ENCODE results near the gene CHRM1. TPM values are rescaled to one million over a fixed set of nuclear protein-coding genes. Genes with fewer than 3 reads are reported as not detected.

CHRM1 gene
- total RNA-seq, 1 experiment from 2014 or later, result 1.3 TPM

DNA sequence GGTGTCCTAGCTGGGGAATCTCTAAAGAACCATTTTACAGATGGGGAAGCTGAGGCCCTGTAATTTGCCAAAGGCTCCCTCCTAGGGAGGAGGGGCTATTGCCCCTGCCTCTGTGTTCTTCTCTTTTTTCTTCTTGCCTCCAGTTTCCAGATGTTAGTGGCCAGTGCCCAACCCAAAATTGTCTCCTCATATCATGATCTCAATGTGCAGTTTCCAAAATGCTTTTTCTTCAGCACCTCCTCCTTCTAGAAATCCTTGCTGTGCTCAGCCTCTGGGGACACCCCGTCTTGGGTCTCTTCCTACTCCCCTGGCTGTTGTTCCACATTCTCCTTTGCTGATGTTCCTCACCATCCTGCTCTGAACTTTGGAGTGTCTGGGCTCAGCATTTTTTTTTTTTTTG, 9.5 kb upstream of the CHRM1 start:
- Histone ChIP-seq H3K27me3 (no peaks in the 10 kb centered on the region), H3K4me3 (no peak overlapping the region), H3K9me3 (no peaks in the 10 kb centered on the region), H3K36me3 (no peaks in the 10 kb centered on the region)
- no peak for DNase-seq

DNA sequence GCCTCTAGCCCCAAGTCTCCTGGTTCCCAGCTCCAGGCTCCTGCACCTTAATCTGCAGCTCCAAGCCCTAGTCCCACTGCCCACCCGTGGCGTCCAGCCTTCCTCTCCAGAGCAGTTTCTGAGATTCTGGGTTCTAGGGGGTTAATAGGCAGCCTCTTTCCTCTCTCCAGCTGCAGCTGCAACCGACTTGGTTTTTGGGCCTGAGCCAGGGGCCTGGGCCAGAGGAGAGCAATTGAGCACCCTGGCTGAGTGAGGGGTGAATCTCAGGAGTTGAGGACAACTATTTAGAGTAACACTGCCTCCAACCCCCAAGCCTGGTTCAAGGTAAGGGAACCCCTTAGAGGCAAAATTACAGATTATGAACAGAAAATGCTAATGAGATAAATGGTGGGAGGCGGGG, 9.0 kb upstream of the CHRM1 start:
- Histone ChIP-seq H3K36me3 (no peaks in the 10 kb centered on the region), H3K4me3 (no peak overlapping the region), H3K27me3 (no peaks in the 10 kb centered on the region), H3K9me3 (no peaks in the 10 kb centered on the region)
- DNase-seq, result no peak

DNA sequence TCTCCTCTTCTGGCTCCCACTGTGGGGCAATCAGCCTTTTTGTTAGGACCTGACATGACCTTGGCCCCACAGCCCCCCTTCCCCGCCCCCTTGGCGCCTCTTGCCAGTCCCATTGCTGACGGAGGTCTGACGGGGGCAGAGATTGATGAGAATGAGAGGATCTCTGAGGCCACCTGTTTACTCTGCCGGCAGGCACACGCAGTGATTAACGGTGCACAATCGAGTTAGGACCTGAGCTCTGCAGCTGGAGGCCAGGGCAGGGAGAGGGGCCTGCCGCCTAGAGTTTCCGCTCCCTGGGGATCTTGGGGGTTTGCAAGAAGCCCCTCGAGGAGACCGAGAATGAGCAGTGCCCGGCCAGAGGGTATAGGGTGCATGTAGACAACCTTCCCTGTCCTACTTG, 6.8 kb upstream of the CHRM1 start:
- H3K4me3 ChIP-seq, result no peak overlapping the region
- H3K36me3 ChIP-seq, result no peaks in the 10 kb centered on the region
- H3K27me3 ChIP-seq, result no peaks in the 10 kb centered on the region

DNA sequence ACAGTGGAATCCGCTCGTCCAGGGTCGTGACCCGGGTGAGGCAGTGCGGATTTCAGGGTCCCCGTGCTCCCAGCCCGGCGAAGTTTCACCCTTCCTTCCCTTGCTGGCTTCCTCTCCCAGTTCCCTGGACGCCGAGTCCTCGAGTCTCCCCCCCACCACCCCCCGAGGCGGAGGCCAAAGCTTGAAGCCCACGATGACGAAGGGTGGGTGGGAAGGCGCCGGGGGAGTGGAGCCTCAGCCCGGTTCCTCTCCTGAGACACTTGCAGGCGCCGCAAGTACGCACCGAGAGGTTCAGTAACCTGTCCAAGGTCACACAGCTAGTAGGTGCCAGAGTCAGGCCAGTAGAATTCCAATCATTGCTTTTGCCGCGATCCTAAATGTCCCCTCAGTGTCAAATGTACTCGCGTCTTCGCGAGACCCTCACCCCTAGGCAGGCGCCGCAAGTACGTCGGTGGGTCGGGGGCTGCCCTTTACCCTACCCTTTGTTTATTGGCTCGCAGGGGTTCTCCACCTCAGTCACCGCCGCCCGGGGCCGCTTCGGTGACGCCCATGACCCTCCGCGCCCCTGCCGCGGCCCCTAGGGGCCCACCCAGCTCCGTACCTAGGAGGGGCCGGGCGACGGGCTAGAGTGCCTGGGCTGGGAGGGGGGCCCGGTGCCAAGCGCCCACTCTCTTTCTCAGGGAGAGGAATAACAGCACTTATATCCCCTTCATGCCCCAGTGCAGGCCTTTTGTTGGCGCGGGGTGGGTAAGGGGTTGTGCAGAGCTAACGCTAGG, 5.7 kb upstream of the CHRM1 start:
- no peaks in the 10 kb centered on the region for H3K36me3 ChIP-seq
- H3K4me3 ChIP-seq, result no peak overlapping the region
- no peaks in the 10 kb centered on the region for H3K27me3 ChIP-seq
- no peaks in the 10 kb centered on the region for H3K9me3 ChIP-seq
- DNase-seq, result no peak

More for the DNA sequence above, 6.8 kb upstream of the CHRM1 start:
- H3K9me3 ChIP-seq, result no peaks in the 10 kb centered on the region
- no peak for DNase-seq

DNA sequence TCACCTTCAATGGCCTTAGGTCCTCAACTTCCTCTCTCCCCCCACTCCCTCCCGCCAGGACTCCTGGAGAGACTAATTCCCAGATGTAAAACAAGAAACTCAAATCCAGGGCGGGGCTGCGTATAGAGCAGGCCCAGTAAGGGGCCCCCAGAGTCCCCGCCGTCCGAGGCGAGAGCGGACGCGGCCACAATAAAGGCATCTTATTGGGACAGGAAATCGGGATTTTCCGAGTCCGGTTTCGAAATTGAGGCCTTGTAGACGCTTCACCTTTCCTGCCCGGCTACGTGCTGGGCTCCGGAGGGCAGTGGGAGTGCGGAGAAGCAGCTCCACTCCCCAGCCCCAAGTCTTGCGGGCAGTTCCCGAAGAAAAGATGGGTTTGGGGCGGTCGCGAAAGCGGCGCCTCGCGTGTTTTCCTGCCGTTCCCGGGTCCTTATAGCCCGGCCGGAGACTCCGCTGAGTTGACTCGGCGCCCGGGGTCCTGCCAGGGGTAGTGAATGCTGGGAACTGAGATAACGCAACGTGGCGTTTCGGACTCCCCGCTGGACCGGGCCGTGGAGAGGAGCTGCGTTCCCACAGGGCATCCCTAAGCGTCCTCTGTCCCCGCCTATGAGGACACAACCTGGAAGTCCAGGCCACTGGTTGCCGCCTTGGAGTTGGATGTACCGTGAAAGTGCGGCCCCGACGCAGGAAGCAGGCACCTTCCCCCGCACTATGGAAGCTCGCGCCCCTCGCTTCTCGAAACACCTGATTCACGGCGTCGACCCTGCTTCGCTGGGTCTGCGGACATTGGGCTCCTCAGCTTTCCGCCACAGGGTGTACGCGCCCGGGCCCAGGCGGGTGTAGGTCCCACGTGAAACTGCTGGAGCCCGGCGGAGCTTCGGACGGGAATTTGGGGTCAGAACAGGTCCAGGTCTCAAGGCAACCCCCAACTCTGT, 4.8 kb upstream of the CHRM1 start:
- no peak for DNase-seq
- no peaks in the 10 kb centered on the region for H3K36me3 ChIP-seq
- no peaks in the 10 kb centered on the region for H3K9me3 ChIP-seq
- no peak overlapping the region for H3K4me3 ChIP-seq
- H3K27me3 ChIP-seq, result no peaks in the 10 kb centered on the region

DNA sequence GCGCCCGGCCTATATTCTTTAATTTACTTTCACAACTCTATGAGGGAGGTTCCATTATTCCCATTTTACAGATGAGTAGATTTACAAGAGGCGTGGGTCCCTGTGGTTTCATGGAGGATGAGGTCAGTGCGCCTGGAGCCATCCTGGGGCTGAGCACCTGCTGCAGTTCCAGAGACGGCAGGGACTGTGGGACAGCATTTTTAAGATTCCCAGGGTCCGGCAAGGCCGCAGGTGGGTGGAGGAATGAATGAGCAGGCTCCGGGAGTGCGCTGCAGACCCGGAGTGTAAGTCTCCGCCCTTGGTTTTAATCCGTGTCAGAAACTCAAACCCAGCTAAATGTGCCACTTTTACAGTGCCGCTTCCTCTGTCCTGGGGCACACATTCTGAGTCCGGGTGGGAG, 4.1 kb upstream of the CHRM1 start:
- Histone ChIP-seq H3K36me3 (no peaks in the 10 kb centered on the region), H3K27me3 (no peaks in the 10 kb centered on the region), H3K4me3 (no peak overlapping the region), H3K9me3 (no peaks in the 10 kb centered on the region)
- no peak for DNase-seq

DNA sequence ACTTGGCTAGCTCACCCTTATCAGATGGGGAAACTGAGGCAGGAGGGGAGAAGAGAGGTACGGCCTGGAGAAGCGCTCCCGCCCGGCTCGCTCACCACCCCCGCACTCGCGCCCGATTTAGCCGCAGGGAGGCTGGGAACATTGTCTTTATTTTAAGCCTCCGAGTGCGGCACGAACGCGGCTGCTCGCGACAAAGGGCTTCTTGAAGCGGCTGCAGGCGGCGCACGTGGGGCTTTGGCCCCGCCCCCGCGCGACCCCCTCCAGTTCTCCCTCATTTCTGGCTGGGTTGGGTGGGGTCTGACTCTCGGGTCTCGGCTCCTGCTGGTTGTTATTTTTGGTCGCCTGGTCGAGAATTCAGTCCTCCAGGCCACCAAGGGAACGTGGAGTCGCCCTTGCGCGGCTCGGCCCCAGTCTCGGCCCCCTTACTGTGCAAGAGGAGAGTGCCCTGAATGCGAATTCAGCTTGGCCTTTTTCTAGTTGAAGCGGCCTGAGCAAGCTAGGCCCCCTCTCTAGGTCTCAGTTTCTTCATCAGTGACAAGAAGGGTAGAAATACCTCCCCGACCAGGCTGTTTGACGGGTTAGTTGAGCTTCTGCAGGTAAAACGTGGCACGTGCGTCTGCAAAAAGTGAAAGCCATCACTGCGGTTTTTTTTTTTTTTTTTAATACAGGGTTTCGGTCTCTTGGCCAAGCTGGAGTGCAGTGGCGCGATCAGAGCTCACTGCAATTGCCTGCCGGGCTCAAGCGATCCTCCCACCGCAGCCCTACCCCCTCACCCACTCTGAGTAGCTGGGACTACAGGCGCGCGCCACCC, 2.6 kb upstream of the CHRM1 start:
- H3K27me3 ChIP-seq, result no peaks in the 10 kb centered on the region
- DNase-seq, result no peak
- H3K4me3 ChIP-seq, result no peak overlapping the region
- no peaks in the 10 kb centered on the region for H3K9me3 ChIP-seq
- H3K36me3 ChIP-seq, result no peaks in the 10 kb centered on the region

DNA sequence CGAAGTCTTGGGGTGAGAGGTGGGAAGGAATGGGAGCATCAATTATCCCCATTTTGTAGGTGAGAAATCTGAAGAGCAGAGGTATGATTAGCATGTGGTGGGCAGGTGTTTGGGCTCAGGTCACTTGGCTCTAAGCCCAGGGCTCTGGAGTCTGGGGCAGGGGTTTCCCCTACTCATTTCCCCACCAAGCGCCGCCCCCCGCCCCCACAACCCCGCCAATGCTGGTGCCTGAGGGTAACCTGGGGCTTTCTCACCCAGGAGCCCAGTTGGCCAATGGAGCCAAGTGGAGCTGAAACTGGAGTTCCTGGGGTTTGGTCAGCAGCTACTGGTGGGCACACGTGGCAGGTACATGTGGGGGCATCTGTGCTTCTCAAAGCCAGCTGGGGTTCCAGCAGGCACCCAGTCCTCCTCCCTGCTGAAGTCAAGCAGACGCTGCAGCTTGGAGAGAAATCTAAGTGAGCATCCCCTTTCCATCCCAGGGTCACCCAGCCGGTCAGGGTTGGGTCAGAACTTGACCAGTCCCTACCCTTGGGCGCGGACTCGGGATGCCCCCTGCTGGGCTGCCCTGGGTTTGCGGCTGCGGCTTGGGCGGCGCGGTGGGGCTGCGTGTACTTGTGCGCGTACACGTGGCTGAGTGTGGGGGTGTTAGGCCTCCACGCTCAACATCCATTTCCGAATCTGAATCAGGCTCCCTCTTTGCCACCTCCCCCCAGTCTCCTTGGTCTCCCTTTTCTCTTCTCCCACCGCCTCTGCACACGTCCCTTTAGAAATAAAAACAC, 1.7 kb upstream of the CHRM1 start:
- H3K36me3 ChIP-seq, result no peaks in the 10 kb centered on the region
- H3K4me3 ChIP-seq, result no peak overlapping the region
- peak; percentile 18 for DNase-seq
- no peaks in the 10 kb centered on the region for H3K9me3 ChIP-seq
- H3K27me3 ChIP-seq, result no peaks in the 10 kb centered on the region

DNA sequence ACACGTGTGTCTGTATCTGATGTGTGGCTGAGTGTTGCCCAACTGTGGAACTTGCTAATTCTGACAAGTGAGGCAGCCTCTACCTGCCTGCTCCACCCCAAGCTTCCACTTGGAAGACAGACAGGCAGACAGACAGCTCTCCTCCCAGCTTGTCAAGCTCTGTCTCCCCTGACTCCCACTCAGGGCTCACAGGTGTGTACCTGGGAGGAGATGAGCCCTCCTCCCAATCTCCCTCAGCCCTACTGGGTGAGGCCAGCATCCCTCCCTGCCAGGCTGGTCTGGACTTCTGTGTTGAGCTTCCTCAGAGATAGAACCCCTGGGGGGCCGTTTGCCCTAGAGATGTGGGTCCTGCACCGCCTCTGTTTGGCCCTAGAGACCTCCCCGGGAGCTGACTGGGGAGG, 1.0 kb upstream of the CHRM1 start:
- Histone ChIP-seq H3K36me3 (no peaks in the 10 kb centered on the region), H3K4me3 (no peak overlapping the region), H3K27me3 (no peaks in the 10 kb centered on the region), H3K9me3 (no peaks in the 10 kb centered on the region)
- no peak for DNase-seq

DNA sequence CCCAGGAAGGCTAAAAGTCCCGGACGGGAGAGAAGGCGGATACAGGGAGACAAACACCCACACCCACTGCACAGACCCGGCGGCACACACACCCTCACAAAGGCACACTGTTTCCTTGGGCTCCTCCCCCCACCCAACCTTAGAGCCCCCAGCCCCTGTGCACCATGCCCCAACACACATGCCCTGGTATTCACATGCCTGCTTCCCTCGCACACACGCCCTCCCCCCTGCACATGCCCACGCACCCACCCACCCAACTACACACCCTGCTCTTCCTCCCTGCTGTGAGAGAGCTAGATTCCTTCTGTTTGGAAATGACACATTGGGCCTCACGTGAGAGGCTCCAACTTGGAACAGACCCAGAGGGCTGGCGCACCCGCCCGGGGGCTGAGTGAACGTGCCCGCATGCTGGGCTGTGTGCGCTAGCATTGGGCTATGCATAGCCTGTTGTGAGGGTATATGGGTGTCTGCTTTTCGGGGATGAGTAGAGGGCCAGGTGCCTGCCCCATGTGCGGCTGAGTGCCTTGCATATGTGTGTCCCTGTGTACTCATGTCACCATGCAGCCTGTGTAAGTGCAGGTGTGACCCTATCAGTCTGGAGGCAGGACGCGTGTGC, 518 bp upstream of the CHRM1 start:
- Histone ChIP-seq H3K4me3 (peak overlapping the region; percentile 12; the same call in 1 of the 2 replicates), H3K27me3 (no peaks in the 10 kb centered on the region), H3K36me3 (no peaks in the 10 kb centered on the region), H3K9me3 (no peaks in the 10 kb centered on the region)
- DNase-seq, result peak; percentile 91

DNA sequence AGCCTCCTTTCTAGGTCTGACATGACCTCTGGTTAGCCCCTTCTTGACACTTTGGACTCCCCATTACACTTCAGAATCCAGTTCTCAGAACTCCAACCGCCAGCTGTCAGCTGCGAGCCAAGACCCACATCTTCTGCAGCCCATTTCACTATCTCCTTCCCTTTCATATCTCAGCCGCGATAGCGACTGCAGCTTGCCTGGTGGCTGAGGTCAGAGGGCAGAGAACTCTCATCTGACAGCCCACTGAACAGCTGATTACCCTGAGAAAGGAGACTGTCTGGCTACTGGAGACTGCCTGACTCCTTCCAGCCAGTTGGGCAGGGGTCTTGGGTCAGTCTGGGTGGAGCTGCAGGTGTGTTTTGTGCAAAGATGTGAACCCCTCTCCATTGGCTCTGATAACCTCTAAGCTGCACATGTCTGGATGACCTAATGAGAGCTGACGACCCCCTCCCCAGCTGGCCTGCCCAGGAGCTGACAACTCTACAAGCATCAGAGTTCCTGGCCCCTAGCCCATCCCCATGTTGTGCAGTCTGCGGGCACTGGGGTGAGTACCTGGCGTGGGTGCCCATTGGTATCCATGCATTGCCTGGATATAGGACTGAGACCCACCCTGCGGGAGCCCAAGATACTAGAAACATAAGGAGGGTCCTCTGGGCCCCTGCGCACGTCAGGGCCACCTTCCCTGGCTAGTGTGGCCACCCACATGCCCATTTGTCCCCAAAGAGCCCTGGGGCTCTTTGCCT, 1.1 kb downstream of the CHRM1 start:
- H3K4me3 ChIP-seq, result no peak overlapping the region
- no peaks in the 10 kb centered on the region for H3K27me3 ChIP-seq
- H3K36me3 ChIP-seq, result no peaks in the 10 kb centered on the region
- no peaks in the 10 kb centered on the region for H3K9me3 ChIP-seq
- DNase-seq, result no peak

DNA sequence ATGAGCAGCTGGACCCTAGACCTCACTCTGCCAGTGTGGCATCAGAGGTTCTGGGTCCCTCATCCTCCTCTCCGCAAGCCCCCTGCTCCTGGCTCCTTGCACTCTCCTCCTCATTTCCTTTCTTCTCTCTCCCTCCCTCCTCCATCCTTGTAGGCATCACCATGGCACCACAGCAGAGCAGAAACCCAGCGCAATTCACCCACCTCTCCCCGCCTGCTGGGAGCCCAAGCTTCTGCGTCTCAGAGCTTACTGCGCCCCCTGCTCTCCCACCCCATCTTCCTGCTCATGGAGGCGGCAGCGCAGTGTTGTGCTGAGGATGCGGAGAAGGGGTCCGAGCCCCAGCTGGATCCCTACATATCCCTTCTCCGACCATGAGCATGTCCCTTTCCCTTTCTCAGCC, 1.7 kb downstream of the CHRM1 start:
- Histone ChIP-seq H3K4me3 (no peak overlapping the region), H3K9me3 (no peaks in the 10 kb centered on the region), H3K36me3 (no peaks in the 10 kb centered on the region), H3K27me3 (no peaks in the 10 kb centered on the region)
- DNase-seq, result no peak

DNA sequence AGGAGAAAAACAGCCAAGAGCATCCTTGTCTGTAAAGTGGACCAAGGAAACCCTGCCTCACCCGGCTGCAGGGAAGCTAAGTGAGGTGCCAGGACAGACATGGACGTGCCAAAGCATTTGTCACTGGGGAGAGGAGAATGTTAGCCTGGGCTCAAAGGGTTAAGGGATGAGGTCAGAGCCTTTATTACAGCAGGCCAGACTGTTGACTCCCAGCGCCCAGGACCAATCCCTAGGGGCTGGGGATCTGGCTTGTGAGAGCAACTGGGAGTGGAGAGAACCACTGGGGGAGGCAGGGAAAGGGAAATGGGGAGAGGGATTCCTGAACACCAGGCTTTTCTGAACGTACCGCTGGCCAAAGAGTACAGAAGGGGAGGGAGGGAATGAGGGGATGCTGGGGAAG, 2.6 kb downstream of the CHRM1 start:
- H3K27me3 ChIP-seq, result no peaks in the 10 kb centered on the region
- peak; percentile 86 for DNase-seq
- no peaks in the 10 kb centered on the region for H3K36me3 ChIP-seq
- no peaks in the 10 kb centered on the region for H3K9me3 ChIP-seq
- H3K4me3 ChIP-seq, result no peak overlapping the region

DNA sequence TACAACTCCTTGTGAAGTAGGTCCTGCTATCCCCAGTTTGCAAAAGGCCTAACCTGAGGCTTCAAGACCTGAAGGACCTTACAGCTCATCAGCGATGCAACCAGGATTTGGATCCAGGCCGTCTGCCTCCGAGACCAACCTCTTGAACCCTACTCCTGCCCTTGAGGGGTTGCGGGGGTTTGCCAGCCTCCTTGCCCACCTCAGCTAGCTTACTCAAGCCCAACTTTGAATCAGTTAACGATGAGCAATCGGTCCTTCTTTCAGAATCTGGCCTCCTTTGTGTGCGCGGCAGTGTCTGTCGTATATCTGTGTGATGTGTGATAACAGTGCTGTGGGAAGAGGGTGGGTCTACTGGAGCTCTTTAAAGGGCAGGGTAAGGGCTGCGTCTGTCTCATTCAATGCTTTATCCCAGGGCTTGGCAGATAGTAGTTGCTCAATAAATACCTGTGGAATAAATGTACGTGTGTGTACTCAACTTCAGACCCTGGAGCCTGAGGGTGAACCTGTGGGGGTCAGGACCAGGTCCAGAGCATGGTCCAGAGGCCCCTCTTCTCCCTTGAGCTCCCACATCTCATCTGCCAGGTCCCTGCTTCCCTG, 3.2 kb downstream of the CHRM1 start:
- no peak for DNase-seq
- Histone ChIP-seq H3K27me3 (no peaks in the 10 kb centered on the region), H3K4me3 (no peak overlapping the region), H3K36me3 (no peaks in the 10 kb centered on the region), H3K9me3 (no peaks in the 10 kb centered on the region)

DNA sequence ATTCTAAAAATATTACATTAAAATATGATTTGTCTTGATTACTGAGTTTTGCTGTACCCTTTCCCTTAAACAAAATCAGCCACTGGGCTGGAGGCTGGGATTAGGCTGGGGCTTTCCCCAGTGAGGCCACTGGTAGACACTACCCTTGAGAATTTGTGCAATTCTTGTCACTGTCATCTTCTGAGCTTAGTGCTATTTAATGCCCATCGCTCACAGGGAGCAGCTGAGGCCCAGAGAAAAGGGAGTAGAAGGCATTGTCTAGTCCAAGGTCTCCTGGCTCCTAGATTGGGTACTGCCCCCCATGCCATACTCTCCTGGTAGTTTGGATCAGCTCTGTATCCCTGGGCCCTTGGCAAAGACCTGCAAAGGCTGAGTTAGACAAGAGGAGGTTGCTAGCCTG, 6.7 kb downstream of the CHRM1 start:
- Histone ChIP-seq H3K9me3 (no peaks in the 10 kb centered on the region), H3K36me3 (no peaks in the 10 kb centered on the region), H3K4me3 (no peak overlapping the region), H3K27me3 (no peaks in the 10 kb centered on the region)
- no peak for DNase-seq

Measured in MG63 (cell line).